ENCODE measurements around the gene GLG1.
"Not testable (repeated sequence)": the region's sequence is repeated elsewhere in the genome, so short reads cannot be mapped to it uniquely, and the experiment has no call there.

The GLG1 gene

DNA sequence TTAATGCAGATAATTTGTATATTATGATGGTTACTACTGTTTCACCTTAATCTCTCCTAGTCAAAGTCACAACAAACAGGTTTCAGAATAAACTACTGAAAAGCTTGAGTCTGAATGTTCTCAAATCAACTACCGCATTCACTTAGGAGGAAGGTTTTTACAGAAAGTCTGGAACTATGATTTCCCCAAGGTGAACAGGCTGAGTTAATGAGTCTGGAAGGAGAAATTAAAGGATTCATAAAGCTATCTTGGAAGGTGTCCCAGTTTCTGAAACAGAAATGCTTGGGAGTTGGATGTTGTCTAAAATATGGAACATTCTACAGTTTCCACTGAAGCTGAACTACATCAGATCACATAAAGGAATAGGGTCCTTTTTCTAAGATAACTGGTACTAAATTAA lies 69.2 kb downstream of the GLG1 start:
- DNase-seq (ENCODE audit: low spot score) = not testable (repeated sequence)

DNA sequence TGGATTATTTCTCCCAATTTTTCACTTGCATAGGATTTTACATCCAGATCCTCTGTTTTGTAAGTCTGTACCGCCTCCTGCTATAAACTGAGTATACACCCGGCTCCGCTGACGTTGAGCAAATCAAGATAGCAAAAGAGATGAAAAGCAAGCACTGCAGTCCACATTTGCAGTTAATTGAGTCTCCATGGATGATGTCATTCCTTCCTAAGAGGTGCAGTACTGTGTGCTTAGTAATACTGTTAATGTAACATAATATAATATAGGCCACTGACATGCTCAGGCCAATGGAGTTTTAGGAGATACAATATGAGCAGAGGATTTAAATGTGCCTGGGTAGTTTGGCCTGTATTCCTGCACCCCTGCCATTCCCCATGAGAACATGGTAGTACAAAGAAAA lies 72.3 kb downstream of the GLG1 start:
- DNase-seq (ENCODE audit: low spot score) = not testable (repeated sequence)

DNA sequence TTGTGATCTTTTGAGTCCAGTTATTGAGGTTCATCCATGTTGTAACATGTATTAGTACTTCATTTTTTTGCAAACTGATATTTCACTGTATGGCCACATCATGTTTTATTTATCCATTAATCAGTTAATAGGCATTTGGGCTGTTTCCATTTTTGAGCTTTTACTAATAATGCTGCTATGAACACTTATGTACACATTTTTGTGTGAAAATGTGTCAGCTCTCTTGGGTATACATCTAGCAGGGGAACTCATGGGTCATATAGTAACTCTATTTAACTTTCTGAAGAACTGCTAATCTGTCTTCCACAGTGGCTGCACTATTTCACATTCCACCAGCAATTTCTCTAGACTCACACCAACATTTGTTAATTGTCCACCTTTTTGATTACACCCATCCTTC lies 82.0 kb downstream of the GLG1 start:
- no peak for DNase-seq (ENCODE audit: low spot score)

DNA sequence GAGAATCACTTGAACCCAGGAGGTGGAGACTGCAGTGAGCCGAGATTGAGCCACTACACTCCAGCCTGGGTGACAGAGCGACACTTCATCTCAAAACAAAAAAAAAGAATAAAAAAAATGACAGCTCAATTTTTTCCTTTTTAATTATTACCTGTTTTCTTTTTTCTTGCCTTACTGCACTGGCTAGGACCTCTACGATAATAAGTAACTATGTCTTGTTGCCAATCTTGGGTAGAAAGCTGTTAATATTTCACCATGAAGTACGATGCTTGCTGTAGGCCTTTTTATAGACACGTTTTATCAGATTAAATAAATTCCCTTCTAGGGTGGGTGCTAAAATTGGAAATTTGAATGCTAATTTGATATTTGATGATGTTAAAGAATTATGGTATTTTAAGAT lies 82.8 kb downstream of the GLG1 start:
- no peak for DNase-seq (ENCODE audit: low spot score)

DNA sequence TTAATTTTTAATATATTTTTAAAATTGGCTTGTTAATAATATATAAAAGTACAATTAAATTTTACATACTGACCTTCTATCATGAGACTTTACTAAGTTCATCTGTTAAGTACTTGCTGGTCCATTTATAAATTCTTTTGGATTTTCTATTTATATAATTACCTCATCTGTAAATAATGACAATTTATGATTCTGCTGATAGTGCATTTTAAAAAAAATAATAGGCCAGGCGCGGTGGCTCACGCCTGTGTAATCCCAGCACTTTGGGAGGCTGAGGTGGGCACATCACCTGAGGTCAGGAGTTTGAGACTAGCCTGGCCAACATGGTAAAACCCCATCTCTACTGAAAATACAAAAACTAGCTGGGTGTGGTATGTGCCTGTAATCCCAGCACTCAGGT lies 83.2 kb downstream of the GLG1 start:
- not testable (repeated sequence) for DNase-seq (ENCODE audit: low spot score)

DNA sequence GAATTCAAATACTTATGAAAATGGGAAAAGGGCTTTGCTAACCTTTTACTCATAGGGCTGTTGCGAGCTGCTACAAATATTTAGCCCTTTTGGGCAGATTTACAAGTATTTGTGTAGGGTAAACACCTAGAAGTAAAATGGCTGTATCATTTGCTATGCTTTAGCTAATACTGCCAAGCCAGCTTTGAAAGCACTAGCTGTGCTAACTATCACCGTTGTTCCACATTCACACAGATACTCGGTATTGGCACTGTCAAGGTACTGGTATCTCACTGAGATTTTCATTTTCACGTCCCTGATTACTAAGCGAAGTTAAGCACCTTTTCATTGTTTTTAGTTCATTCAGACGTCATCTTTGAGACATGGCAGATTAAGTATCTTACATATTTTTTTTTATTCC lies 84.8 kb downstream of the GLG1 start:
- no peak for DNase-seq (ENCODE audit: low spot score)

DNA sequence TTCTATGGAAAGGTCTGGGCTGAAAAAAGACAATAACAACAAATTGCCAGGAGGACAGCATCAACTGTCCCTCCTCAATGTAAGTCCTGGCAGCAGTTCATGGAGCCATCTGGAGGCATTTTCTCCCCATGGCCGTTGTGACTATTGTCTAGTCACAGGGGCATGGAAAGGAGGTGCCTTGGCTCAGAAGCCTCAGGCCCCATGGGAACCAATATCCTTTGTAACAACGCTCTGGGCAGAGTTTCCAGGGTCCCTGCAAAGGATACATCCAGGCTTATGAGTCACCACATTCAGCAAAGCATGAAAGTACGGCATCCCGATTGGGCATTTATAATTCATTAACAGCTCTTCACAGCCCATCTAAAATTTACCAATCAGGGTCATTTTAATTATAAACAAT lies 85.2 kb downstream of the GLG1 start:
- peak; percentile 68 for DNase-seq (ENCODE audit: low spot score)

DNA sequence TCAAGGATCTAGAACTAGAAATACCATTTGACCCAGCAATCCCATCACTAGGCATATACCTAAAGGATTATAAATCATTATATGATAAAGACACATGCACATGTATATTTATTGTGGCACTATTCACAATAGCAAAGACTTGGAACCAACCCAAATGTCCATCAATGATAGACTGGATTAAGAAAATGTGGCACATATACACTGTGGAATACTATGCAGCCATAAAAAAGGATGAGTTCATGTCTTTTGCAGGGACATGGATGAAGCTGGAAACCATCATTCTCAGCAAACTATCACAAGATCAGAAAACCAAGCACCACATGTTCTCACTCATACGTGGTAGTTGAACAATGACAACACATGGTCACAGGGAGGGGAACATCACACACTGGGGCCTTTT lies 88.0 kb downstream of the GLG1 start:
- not testable (repeated sequence) for DNase-seq (ENCODE audit: low spot score)

DNA sequence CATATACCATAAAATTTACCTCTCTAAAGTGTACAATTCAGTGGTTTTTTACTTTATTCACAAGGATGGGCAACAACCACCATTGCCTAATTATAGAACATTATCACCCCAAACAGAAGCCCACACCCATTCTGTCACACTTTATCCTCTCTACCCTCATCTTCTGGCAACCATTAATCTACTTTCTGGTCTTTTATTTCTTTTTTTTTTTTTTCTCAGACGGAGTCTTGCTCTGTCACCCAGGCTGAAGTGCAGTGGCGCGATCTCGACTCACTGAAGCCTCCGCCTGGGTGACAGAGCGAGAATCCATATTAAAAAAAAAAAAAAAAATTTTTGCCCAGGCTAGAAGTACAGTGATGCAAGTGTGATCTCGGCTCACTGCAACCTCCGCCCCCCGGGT lies 95.0 kb downstream of the GLG1 start:
- no peak for DNase-seq (ENCODE audit: low spot score)

DNA sequence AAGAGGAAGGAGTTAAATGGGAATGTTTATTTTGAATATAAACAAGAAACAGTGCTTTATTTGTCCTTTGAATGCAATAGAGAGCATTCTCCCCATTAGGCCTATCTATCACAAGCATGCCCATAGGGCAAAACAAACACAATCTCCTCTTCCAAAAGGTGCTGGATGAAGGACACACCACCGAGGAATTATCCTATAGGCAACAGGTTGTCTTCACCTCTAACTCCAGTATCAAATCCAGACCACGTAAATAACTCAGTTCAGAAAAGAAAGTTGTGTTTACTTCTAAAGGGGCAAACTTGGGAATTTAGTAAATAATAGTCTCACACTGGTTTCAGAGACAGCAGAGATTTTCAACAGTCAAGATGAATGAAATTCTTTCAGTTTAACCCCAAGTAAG lies 101.9 kb downstream of the GLG1 start:
- DNase-seq (ENCODE audit: low spot score) = no peak

DNA sequence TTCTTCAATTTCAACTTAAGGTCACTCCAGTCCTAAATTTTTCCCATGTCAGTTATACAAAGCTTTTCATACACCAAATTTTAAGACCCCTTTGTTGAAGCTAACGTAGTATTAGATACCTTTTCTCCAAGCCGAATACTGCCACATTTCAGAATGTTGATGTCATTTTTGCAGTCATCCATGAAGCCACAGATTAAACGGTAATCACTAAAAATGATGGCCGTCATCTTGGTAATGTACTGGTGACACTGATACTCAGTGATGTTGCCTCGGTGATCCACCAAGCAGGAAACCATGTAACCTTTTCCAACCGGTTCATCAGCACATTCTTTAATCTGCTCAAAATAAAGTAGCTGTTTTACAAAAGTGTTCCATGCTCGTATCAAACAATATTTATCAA lies 103.5 kb downstream of the GLG1 start:
- no peak for DNase-seq (ENCODE audit: low spot score)

DNA sequence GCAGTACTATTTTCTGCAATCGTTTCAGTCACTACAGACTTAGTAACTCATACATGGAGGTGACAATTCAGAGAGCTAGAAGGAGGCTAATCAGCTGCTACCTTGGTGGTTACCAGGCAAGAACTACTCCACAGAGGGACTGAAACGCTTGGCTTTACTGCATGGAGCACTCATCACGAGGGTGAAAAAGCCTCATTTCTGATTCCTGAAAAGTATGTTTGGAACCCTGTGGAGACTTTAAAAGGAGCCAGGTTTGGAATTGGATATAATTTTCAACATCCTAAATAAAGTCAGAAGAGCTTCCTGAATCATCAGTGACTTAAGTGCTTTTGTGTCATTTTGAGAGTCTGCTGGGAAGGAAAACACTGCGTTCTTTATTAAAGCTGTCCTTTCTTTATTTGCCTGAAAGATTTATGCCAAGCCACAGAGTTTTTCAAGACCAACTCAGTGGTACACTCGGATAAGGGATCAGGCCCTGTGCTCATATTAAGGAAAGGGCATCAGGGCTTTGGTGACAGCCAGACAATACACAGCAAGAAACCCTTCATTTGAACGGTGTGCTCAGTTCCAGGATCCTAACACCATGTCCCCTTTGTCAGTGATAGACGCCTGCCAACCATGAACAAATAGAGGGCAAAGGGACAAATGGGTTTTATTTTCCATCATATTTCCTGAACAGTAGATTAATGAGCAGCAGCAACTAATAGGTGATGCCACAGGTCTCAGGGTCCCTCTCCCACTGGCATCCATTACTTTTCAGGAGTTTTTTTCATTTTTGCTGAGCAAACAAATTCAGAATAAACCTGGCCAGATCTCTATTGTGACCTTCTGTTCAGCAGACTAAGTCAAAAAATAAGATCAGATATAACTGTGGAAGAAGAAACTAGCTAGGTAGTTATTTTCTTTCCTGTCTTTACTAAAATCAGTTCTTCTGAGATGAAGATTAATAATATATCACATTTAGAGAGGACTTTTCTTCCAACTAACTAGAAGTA lies 105.1 kb downstream of the GLG1 start:
- no peak for DNase-seq (ENCODE audit: low spot score)

DNA sequence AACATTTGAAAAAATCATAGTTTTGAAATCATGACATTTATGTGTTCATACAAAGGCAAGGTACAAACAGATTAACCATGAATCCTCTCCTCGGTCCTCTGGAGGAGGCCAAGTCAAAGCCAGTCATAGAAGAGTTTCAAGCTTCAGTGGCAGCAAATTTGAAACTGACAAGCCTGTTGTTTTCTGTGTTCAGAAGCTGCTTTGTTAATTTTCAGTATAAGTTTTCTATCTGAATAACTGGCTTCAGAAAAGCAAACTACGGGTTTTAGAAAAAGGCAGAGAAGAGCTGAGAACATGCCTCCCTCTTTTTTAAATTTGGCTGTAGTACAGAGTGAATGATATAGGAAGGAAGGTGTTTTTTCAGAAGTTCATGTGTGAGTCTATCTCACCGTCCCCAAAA lies 106.0 kb downstream of the GLG1 start:
- no peak for DNase-seq (ENCODE audit: low spot score)

DNA sequence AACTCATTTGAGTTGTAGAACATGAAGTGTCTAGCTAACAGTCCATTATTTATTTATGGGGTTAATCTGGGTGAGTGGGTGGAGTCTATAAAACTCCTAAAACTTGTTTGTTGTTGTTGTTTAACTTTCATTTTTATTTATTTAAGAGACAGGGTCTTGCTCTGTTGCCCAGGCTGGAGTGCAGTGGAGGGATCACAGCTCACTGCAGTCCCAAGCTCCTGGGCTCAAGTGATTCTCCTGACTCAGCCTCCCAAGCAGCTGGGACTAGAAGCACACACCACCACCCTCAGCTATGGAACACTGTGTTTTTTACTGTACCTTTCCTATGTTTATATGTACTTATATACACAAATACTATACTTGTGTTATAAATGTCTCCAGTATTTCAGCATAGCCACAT lies 107.8 kb downstream of the GLG1 start:
- no peak for DNase-seq (ENCODE audit: low spot score)

DNA sequence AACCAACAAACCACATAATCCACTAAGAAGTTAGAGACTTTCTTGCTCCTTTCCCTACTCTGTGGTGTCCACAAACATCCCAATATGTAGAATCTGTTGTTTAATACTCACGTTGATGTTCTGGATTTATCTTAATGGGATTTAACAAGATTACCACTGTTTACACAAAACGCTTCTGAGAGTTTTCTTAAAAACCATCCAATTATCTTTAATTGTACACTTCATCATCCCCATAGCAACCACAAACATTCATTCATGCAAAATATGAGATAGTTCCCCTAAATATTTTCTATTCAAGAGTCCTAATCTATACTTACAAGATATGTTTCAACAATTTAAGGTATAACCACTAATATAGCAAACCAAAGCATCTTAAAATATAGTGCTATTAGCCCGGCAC lies 109.2 kb downstream of the GLG1 start:
- no peak for DNase-seq (ENCODE audit: low spot score)

DNA sequence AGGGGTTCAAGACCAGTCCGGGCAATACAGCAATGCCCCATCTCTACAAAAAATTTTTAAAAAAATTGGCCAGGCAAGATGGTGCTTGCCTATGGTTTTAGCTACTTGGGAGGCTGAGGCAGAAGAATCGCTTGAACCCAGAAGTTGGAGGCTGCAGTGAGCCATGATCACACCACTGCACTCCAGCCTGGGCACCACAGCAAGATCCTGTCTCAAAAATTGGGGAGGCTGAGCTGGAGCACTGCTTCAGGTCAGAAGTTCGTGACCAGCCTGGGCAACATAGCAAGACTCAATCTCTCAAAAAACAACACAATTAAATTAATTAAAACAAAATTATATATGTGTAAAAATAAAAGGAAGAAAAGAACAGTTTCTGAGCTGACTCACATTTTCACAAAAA lies 110.9 kb downstream of the GLG1 start:
- no peak for DNase-seq (ENCODE audit: low spot score)

DNA sequence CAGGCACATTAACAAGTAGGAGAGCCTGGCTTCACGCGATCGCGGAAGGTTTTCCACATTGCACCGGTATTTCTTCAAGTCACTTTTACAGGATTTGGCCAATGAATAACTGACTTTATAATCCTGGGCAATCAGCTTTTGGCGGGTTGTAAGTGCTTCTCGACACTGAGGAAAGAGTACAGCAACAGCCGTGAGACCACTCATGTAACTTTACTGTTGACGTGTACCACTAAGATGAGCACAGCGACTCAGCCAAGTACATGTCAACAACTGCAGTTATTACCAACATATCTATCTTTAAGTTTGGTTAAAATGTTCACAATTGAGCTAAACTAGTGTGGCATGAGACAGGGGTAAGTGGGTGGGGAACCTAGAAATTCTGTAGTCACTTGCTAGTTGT lies 113.9 kb downstream of the GLG1 start:
- no peak for DNase-seq (ENCODE audit: low spot score)

DNA sequence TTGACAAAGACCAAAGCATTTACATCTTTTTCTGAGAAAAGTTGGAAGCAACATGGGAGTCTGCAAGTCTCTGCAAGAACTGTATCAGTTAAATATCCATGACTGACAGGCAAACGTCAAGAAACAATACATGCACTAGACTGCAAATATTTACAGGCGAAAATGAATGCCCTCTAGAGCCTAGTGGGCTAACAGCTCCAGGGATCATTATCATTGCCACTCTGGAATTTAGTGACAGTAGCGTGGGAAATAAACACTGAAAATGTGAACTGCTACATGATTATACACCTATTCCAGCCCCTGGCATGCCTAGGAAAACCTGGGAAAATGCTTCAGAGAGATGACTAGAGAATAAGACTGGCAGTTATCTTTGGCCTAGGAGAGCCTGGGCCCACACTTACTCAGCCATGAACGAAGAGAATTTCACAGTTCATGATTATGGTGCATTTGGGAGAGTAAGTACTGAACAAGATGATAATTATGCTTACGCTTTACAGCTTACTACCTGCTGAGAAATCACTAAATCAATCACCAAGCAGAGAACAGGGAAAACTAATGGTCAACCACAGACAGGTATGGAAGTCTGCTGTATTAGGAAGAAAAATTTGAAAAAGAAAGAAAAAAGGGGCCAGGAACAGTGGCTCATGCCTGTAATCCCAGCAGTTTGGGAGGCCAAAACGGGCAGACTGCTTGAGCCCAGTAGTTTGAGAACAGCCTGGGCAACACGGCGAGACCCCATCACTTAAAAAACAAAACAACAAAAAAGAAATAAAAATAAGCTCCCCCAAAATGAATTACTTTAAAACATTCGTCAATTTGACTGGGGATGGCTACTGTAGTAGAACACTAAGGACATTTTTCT lies 119.0 kb downstream of the GLG1 start:
- no peak for DNase-seq (ENCODE audit: low spot score)

DNA sequence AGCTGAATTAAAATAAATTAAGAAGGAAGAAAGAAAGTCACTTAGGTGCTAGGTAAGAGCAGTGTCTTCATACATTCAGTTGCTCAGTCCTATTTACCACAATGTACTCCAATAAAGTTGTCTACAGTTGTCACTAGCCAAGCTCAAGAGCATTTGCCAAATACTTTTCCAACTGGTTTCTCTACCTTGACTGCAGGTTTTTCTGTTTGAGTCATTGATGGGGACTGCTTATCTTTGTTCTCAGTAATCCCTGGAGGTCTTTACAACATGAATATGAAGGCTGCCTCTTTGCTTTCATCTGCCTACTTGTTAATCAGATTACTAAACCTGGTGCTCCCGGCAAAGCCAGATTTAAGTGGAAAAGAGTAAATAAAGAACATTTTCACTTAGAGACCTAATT lies 121.0 kb downstream of the GLG1 start:
- DNase-seq (ENCODE audit: low spot score) = no peak

DNA sequence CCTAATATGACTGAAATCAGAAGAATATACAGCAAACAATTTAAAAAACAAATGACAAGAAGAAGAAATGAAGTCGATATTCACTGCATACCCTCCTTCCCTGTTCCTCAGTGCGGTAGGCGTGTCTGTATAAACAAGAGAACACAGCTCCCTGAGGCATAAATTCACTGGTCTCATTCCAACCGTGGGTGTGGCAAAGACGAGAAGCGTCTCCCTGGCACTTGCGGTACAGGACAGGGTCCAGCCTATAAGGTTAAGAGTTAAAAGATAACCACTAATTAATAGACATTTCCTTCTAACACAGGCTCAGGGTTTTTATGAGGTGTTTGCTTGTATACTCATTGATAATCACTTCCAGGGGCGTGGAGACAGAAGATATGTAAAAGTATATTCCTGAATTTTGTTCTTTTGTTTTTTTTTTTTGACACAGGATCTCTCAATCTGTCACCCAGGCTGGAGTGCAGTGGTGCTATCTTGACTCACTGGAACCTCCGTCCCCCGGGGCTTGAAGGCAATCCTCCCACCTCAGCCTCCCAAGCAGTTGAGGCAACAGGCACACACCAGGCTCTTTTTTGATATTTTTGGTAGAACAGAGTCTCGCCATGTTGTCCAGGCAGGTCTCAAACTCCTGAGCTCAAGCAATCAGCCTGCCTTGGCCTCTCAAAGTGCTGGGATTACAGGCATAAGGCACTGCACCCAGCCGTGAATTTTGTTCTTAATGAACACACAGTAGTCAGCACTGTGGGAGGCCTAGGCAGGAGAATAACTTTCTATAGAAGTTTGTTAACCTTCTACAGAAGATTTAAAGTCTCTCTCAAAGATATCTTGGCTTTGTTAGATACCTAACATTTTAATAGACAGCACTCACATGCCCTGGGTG lies 126.5 kb downstream of the GLG1 start:
- peak; percentile 65 for DNase-seq (ENCODE audit: low spot score)

DNA sequence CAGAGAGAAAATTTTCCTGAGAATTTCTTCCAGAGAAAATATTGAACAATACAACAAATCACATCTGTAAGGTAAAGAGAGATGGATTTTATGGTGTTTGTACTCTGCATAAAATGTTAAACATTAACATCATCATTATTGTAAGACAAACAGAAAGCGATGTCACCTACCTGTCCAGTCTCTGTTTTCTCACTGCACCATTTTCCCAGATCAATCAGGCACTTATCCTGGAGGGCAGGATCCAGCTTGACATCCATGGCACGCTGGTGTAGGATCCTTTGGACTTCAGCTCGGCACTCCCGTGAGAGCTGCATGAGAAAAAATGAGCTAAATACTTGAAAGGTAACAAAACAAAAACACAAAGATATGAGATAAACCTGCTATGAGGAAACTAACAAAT lies 129.7 kb downstream of the GLG1 start:
- DNase-seq (ENCODE audit: low spot score) = no peak

DNA sequence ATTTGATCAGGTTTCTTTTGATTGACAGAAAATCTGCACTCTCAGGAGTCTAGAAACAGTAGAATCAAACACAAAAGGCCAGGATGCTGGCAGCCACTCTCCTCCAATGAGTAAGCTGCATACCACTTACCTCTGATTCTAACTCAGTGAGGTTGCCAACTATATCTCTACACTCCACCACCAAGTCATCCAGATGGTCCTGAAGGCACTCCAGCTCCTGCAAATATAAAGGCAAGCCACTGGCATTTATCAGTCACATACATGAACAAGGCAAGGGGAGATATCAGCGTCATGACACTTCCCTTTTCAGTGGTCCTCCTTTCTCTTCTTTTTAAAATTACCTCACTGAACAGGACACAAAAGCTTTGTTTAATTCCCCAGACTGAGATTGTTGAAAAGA lies 132.5 kb downstream of the GLG1 start:
- no peak for DNase-seq (ENCODE audit: low spot score)
